Skeletal muscle satellite cell (primary cell): Measurements from ENCODE around the gene POU2F3. TPM values are rescaled to one million over a fixed set of nuclear protein-coding genes. Genes with fewer than 3 reads are reported as not detected.

ENCODE experiments used
- H3K27me3 ChIP-seq: 2 replicates; pipeline ENCODE4 v1.7.0; 2013; ENCODE audit warnings: low read length; ENCODE audit not compliant: control insufficient read depth, insufficient read depth
- H3K36me3 ChIP-seq: 2 replicates; pipeline ENCODE4 v1.7.0; 2013; ENCODE audit warnings: mild to moderate bottlenecking, control low read depth, low read length; ENCODE audit not compliant: insufficient read depth
- H3K4me1 ChIP-seq: 2 replicates; pipeline ENCODE4 v1.7.0; 2013; ENCODE audit warnings: low read length; ENCODE audit not compliant: control insufficient read depth, insufficient read depth
- H3K4me2 ChIP-seq: 2 replicates; pipeline ENCODE4 v1.7.0; 2013; ENCODE audit warnings: mild to moderate bottlenecking, low read length
- H3K4me3 ChIP-seq: 2 replicates; pipeline ENCODE4 v1.7.0; 2013; ENCODE audit warnings: low read length
- H3K9ac ChIP-seq: 2 replicates; pipeline ENCODE4 v1.7.0; 2013; ENCODE audit warnings: mild to moderate bottlenecking, low read depth, low read length, moderate library complexity
- H3K9me3 ChIP-seq: replicated peaks from 2 replicates; pipeline ENCODE4 v1.7.0; 2013; ENCODE audit warnings: mild to moderate bottlenecking, control low read depth, low read length
- total RNA-seq: library from RNA; depleted of rRNA; stranded (reverse); fragments of >200 nt; gene quantifications from 2 replicates; pipeline ENCODE4 v1.2.3, GENCODE V29; 2012; rRNA removed

Gene POU2F3
- total RNA-seq = 0.25 TPM in 1 of 2 replicates, not detected in the other

DNA sequence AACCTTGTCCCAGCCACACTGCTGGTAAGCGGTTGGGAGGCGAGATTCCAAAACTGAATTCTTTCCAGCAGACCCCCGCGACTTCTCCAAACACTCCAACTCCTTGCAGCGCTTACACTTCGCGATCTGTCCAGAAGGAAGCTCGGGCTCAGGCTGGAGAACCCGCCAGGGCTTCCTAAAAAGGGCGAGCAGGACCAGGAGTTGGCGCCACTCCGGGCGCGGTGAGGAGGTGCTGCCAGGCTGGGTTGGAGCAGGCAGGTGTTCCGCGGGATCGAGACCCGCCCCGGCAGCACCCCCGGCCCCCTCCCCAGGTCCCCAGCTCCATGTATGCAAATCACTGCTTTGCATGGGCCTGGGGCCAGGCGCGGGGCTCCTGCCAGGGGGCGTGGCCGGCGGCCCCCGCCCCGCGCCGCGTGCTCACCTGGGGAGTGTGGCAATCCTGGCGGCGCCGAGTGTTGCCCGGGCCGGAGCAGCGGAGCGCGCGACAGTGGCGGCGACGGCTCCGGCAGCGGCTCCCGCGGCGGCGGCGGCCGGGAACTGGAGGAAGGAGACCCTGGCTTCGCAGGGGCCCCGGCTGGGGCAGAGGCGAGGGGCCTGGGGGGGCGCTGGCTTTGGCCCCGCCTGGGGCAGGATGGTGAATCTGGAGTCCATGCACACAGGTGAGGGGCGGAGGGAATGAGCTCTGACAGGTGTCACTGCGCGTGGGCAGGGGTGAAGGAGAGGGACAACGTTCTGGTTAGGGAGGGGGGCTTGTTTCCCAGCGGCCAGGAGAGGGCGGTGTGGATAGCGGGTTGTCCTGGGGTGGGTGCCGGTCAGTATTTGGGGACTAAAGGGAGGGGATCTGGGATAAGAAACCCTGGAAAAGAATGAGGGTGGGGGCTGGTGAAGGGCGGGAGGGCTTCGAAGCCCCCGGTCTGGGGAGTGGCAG, at the start of gene POU2F3:
POU2F3 (plus strand) TSS at position 428 of the 928 bp plus-strand sequence; CDS start at position 632, 204 bp downstream.
- no peaks in the 10 kb centered on the region for H3K9me3 ChIP-seq
- H3K4me2 ChIP-seq = no peak within 1 kb of the TSS
- no peak within 1 kb of the TSS for H3K4me3 ChIP-seq
- H3K4me1 ChIP-seq = no peaks in the 10 kb centered on the region
- H3K9ac ChIP-seq = no peak within 1 kb of the TSS
- H3K36me3 ChIP-seq = no peaks in the 10 kb centered on the region
- H3K27me3 ChIP-seq = peaks cover 90% of the 10 kb centered on the region

DNA sequence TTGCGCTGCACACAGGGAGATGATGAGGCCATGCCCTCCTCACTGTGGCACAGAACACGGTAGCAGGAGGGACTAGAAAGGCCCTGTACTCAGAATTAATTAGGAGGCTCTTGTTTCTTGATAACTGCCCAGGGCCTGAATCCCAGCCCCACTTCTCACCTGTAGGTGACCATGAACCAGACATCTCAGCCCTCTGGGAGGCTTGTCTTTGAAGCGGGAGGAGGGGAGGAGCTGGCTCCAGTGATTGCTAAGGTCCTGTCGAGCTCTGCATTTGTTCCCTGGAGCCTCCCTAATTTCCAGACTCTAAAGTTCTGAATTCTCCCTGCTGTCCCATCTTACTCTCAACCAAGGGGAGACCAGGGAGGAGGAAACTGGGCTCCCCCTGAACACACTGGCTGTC, 48.9 kb upstream of the POU2F3 start:
- Histone ChIP-seq H3K4me2 (no peak overlapping the region), H3K27me3 (peaks cover 86% of the 10 kb centered on the region), H3K4me3 (no peak overlapping the region), H3K36me3 (no peaks in the 10 kb centered on the region), H3K4me1 (no peaks in the 10 kb centered on the region), H3K9ac (no peak overlapping the region), H3K9me3 (no peaks in the 10 kb centered on the region)

DNA sequence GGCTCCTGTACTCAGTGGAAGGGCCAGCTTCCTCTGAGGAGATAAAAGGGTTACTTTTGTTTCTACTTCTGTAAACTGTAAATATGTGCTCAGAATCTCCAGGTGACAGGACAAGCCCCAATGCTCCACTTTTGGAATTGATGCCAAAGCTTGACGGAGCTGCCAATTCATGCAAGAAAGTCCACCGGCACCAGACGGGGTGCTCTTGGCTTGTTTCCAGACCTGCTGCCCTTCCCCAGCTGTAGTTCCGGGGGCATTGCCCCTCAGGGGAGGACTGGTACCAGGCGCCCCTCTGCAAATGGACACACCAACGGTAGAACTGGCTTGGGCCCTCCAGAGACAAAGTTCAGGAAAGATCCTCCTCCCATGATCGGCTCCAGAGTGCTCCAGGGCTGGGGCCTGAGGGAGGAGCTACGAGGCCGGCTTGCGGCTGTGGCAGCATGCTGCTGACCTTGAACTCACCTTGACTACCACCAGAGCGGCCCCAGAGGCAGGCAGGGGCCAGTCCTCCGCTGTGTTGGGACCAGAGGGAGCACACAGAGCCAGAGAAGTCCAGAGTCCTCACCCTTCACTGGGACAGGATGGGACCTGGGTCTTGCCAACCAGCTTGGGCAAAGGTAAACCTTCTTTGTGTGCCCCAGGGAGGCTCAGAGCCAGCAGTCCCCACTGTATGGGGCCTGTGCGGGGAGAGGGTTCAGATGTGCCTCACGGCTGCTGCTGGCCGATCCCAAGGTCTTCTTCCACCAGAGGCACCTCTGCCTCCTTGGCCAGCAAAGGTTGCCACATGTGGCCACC, 46.9 kb upstream of the POU2F3 start:
- Histone ChIP-seq H3K4me2 (no peak overlapping the region), H3K36me3 (no peaks in the 10 kb centered on the region), H3K4me3 (no peak overlapping the region), H3K9me3 (no peaks in the 10 kb centered on the region), H3K4me1 (no peaks in the 10 kb centered on the region), H3K9ac (no peak overlapping the region), H3K27me3 (peaks cover 86% of the 10 kb centered on the region)

DNA sequence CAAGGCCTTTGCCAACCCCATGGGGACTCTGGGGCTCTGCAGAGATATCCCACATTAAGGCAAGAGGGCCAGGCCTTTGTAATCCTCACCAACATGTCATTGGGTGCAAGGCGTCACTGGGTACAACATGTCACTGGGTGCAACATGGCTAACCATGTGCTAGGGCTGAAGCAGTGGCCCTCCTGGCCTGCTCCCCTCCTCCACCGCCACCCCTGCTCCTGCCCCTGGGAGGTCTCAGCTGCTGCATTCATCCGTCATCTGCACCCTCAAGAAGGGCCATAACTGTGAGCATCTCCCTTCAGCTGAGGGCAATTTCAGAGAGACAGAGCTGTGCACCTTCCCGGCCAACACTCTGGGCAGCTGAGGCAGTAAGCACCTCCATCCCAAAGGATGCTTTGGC, 45.8 kb upstream of the POU2F3 start:
- no peak overlapping the region for H3K9ac ChIP-seq
- no peak overlapping the region for H3K4me2 ChIP-seq
- no peaks in the 10 kb centered on the region for H3K9me3 ChIP-seq
- no peaks in the 10 kb centered on the region for H3K36me3 ChIP-seq
- H3K4me1 ChIP-seq = no peaks in the 10 kb centered on the region
- no peak overlapping the region for H3K4me3 ChIP-seq
- peaks cover 86% of the 10 kb centered on the region for H3K27me3 ChIP-seq

DNA sequence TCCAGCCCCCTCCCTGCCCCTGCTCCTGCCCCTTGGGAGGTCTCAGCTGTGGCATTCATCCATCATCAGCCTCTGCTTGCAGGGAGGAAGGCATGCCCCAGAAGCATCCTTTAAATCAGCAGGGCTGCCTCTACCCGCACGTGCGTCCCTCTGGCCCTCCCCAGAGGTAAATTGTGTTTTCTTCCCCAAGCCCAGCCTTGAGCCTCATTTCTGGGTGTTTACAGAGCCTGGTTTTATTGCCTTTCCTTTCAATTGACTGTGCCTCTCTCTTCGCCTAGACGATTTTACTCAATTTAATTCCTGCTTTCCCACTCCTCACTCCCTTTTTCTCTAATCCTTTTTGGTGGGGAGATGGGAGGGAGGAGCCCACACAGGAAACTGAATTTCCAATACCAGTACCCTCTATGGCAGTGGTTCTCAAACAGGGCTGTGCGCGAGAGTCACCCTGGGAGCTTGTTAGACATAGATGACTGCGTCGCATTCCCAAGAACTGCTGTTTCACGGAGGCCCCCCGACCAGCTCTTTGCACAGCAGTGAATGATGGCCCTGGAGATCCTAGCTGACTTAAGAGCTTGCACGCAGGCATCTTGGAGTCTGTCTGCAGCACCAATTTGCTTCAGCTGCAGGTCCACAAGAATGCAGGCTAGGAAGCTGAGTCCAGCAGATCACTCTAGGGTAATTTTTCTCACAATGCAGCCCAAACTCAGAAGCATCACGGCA, 44.2 kb upstream of the POU2F3 start:
- Histone ChIP-seq H3K4me3 (no peak overlapping the region), H3K36me3 (no peaks in the 10 kb centered on the region), H3K9ac (no peak overlapping the region)

DNA sequence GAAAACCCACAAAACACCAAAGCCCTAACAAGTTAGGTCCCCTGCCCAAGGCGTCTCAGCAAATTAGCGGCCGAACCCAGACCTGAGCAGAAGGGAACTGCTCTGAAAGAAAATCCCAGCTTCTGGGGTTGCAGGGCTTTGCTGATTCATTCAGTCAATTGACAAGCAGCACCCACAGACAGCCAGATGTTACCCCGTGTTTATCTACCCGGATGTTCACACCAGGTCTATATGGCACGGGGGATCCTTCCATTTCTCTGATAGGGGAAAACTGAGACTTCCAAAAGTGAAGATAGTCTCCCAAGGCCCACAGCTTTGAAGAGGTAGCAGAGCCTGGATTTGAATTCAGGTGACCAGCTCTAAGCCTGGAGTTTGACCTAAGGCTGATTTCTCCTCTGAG, 43.1 kb upstream of the POU2F3 start:
- H3K9me3 ChIP-seq = no peaks in the 10 kb centered on the region
- H3K27me3 ChIP-seq = peaks cover 85% of the 10 kb centered on the region
- H3K36me3 ChIP-seq = no peaks in the 10 kb centered on the region
- no peaks in the 10 kb centered on the region for H3K4me1 ChIP-seq
- H3K4me3 ChIP-seq = no peak overlapping the region
- H3K9ac ChIP-seq = no peak overlapping the region
- H3K4me2 ChIP-seq = no peak overlapping the region

More for the DNA sequence above, 44.2 kb upstream of the POU2F3 start:
- H3K4me1 ChIP-seq = no peaks in the 10 kb centered on the region
- peaks cover 86% of the 10 kb centered on the region for H3K27me3 ChIP-seq
- no peaks in the 10 kb centered on the region for H3K9me3 ChIP-seq
- H3K4me2 ChIP-seq = no peak overlapping the region

DNA sequence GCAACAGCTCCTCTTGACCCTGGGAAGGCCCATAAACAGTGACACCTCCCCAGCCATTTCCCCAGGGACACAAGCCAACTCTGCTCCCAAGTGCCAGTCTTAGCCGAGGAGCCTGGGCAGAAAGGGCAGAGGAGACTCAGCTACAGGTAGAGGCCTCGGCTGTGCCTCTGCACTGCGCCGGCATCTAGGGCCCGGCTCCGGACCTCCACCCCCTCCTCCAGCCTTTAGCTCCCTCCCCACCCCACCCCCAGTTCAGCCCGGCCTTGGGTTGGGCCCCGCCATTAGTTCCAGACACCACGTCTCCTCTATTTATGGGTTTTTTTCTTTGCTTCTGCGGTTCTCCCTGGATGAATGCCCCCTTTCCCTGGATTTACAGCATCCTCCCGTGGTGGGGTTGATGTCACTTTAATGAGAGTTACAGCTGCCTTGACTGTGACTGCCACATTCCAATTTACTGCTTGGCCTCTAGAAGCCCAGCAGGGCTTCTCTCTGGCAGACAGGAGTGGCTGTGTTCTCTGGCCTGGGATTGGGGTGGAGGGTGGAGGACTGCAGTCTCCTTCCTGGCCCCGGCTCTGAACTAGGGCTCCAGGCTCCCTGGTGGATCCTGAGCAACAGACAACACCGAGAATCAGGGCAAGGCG, 42.6 kb upstream of the POU2F3 start:
- Histone ChIP-seq H3K27me3 (peaks cover 83% of the 10 kb centered on the region), H3K9me3 (no peaks in the 10 kb centered on the region), H3K4me3 (no peak overlapping the region), H3K9ac (no peak overlapping the region), H3K4me1 (no peaks in the 10 kb centered on the region), H3K36me3 (no peaks in the 10 kb centered on the region), H3K4me2 (no peak overlapping the region)

DNA sequence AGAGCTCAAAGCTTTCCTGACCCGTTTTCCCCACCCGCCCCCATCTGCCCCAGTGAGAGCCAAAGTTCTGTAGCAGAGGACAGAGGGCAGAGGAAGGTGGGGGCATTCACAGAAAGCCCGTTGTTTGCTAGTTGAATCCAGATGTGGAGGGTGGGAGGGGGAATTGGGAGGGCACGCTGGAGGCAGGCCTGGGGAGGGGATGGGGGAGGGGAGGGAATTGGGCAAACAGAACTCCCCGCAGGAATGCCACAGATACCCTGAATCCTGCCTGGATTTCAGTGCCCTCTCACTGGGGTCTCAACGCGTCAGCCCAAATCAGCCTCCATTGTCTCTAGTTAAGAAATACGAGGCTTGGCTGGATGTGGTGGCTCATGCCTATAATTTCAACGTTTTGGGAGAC, 42.0 kb upstream of the POU2F3 start:
- no peak overlapping the region for H3K9ac ChIP-seq
- no peak overlapping the region for H3K4me3 ChIP-seq
- no peaks in the 10 kb centered on the region for H3K36me3 ChIP-seq
- H3K27me3 ChIP-seq = peaks cover 78% of the 10 kb centered on the region
- no peak overlapping the region for H3K4me2 ChIP-seq
- H3K4me1 ChIP-seq = no peaks in the 10 kb centered on the region
- H3K9me3 ChIP-seq = no peaks in the 10 kb centered on the region

DNA sequence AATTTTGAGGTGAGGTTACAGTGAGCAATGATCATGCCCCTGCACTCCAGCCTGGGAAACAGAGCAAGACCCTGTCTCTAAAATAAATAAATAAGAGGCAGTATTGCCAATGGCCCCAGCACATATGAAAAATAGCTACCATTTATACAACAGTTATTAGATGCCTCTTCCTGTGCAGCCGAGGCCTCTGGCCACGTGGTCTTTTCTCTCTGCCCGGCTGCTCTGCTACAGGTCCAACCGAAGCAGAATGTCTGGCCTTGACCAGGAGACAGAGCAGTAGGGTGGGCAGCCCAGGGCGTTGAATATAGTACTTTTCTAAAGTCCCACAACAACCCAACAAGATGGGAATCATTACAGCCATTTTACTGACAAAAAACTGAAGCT, 41.5 kb upstream of the POU2F3 start:
- Histone ChIP-seq H3K9ac (no peak overlapping the region), H3K4me3 (no peak overlapping the region), H3K4me2 (no peak overlapping the region), H3K36me3 (no peaks in the 10 kb centered on the region), H3K9me3 (no peaks in the 10 kb centered on the region), H3K4me1 (no peaks in the 10 kb centered on the region), H3K27me3 (peaks cover 73% of the 10 kb centered on the region)

DNA sequence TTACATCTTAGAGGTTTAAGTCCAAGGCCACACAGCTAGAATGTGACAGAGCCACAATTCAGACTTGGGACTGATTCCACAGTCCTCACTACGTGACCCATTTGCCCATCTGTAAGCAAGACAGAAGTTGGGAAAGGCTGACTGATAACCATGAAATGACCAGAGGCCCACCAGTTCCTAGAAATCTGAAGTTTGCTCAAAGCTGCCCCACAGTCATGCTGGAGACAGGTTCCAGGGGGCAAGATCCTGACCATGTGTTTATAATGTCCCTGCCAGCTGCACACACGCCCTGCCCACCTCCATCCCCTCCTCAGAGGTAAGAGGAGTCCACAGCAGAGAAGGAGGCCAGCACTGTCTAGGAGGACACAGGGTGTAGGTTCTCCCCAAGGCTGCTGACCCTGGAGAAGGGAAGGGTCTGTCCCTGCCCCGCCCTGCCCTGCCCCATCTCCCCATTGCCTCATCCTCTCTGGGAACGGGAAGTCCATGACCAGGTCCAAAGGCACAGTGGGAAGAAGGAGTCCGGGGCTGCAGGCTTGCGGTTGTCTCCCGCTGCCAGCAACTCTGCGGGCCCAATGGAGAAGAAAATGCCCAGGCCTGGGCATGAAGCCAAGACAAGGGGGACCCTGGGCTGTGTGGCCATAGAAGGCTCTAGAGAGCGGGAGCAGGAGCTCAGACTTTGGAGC, 41.0 kb upstream of the POU2F3 start:
- H3K36me3 ChIP-seq = no peaks in the 10 kb centered on the region
- H3K4me2 ChIP-seq = no peak overlapping the region
- peaks cover 68% of the 10 kb centered on the region for H3K27me3 ChIP-seq
- no peaks in the 10 kb centered on the region for H3K4me1 ChIP-seq
- H3K9me3 ChIP-seq = no peaks in the 10 kb centered on the region
- H3K9ac ChIP-seq = no peak overlapping the region
- no peak overlapping the region for H3K4me3 ChIP-seq
